ENCODE results near the gene ADM5.

DNA sequence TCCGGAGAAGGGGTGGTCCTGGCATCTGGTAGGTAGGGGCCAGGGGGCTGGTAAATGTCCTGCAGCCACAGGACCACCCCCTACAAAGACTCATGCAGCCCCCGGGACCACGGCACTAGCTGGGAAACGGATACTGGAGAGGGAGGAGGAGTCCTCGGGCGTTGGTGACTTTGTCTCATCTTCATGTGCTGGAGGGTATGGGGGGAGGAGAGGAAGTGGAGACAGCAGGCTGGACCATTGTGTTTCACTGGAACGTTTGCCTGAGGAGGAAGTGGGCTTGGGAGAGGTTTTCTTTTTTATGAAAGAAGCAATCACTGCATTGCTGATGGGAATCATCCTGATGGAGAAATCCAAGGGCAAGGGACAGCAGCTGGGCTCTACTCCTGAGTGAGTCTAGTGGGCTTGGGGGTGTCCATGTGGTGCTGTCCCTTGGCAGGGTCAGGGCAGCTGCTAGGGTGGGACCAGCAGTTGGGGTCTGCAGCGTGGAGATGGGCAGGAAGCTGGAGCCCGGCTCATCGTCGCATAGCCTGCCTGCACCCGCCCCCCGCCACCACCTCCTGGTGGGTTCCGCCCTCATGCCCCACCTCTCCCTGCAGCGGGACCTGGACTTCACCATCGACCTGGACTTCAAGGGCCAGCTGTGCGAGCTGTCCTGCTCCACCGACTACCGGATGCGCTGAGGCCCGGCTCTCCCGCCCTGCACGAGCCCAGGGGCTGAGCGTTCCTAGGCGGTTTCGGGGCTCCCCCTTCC is 1.7 kb upstream of the ADM5 start:
- no peak for TF ChIP-seq RAD21 (IDR thresholded peaks at IDR 0.05; ENCODE audit: low read length)
- TF ChIP-seq POLR2AphosphoS5 (IDR thresholded peaks at IDR 0.05; ENCODE audit: low read depth, low read length) = no peak; the same call in 1 of the 2 replicates
- TF ChIP-seq EZH2phosphoT487 (IDR thresholded peaks at IDR 0.05; ENCODE audit: borderline replicate concordance, low read depth) = no peak
- TF ChIP-seq, protein P1, sequence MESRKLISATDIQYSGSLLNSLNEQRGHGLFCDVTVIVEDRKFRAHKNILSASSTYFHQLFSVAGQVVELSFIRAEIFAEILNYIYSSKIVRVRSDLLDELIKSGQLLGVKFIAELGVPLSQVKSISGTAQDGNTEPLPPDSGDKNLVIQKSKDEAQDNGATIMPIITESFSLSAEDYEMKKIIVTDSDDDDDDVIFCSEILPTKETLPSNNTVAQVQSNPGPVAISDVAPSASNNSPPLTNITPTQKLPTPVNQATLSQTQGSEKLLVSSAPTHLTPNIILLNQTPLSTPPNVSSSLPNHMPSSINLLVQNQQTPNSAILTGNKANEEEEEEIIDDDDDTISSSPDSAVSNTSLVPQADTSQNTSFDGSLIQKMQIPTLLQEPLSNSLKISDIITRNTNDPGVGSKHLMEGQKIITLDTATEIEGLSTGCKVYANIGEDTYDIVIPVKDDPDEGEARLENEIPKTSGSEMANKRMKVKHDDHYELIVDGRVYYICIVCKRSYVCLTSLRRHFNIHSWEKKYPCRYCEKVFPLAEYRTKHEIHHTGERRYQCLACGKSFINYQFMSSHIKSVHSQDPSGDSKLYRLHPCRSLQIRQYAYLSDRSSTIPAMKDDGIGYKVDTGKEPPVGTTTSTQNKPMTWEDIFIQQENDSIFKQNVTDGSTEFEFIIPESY (IDR thresholded peaks at IDR 0.05; ENCODE audit: borderline replicate concordance, low read depth) = no peak
- TF ChIP-seq MEF2A (IDR thresholded peaks at IDR 0.05; ENCODE audit: borderline replicate concordance, low read depth) = no peak
- TF ChIP-seq CTCF (IDR thresholded peaks at IDR 0.05) = no peak
- TF ChIP-seq REST (IDR thresholded peaks at IDR 0.05; ENCODE audit: low read depth, low read length) = no peak
- TF ChIP-seq NRF1 (IDR thresholded peaks at IDR 0.05; ENCODE audit: low read depth, low read length) = no peak
- TF ChIP-seq ELF1 (IDR thresholded peaks at IDR 0.05) = no peak
- no peak for TF ChIP-seq TCF12 (IDR thresholded peaks at IDR 0.05)
- no peak for TF ChIP-seq EP300 (IDR thresholded peaks at IDR 0.05; ENCODE audit: borderline replicate concordance in 1 of 2, low read depth in 1 of 2, low read length in 1 of 2)
